CD8-positive, alpha-beta memory T cell (primary cell): ENCODE results near the gene ARL4D. TPM values are rescaled to one million over a fixed set of nuclear protein-coding genes. Genes with fewer than 3 reads are reported as not detected.
"Not testable (repeated sequence)": the region's sequence is repeated elsewhere in the genome, so short reads cannot be mapped to it uniquely, and the experiment has no call there.

Source experiments
- CTCF ChIA-PET: fragments of 350-600 bp; sonication (Branson Sonifier 250); formaldehyde crosslinking; loops from one replicate; lab custom pipeline; 2021; ENCODE audit warnings: antibody characterized with exemption; lab: Charles Lee
- POLR2A ChIA-PET: fragments of 350-600 bp; sonication (Branson Sonifier 250); formaldehyde crosslinking; loops from one replicate; lab custom pipeline; 2021; ENCODE audit warnings: antibody characterized with exemption; lab: Charles Lee
- DNase-seq, 5 donors: peaks; one replicate each; pipeline versions ENCODE4 v3.0.0 to v3.0.0-alpha.2; 2020 to 2022; ENCODE audit warnings: mixed read lengths in 1 of 5
- H3K27ac ChIP-seq: one replicate; pipeline ENCODE4 v1.7.0; 2013; ENCODE audit warnings: low read depth, mild to moderate bottlenecking, low read length, moderate library complexity
- H3K27me3 ChIP-seq: 2 replicates; pipeline ENCODE4 v1.7.0; 2013; ENCODE audit warnings: low read length, mild to moderate bottlenecking; ENCODE audit not compliant: insufficient read depth, poor library complexity, severe bottlenecking
- H3K36me3 ChIP-seq: 2 replicates; pipeline ENCODE4 v1.7.0; 2013; ENCODE audit warnings: mild to moderate bottlenecking, low read length, moderate library complexity; ENCODE audit not compliant: insufficient read depth
- H3K4me1 ChIP-seq: 2 replicates; pipeline ENCODE4 v1.7.0; 2013; ENCODE audit warnings: mild to moderate bottlenecking, low read length, moderate library complexity; ENCODE audit not compliant: insufficient read depth
- H3K4me3 ChIP-seq: 2 replicates; pipeline ENCODE4 v1.7.0; 2013; ENCODE audit warnings: mild to moderate bottlenecking, low read length
- H3K9me3 ChIP-seq: 2 replicates; pipeline ENCODE4 v1.7.0; 2013; ENCODE audit warnings: mild to moderate bottlenecking, low read length
- H3K27ac Mint-ChIP-seq, 8 donors: one replicate each; pipeline ENCODE4 v1.8.0; 2020 to 2021; ENCODE audit warnings: mixed read lengths in 8 of 8, mild to moderate bottlenecking in 6 of 8, inconsistent platforms in 3 of 8, moderate library complexity in 3 of 8
- H3K27me3 Mint-ChIP-seq, 2 donors: one replicate each; pipeline ENCODE4 v1.8.0; 2020 to 2021; ENCODE audit warnings: mixed read lengths in 2 of 2, mild to moderate bottlenecking in 1 of 2, moderate library complexity in 1 of 2
- H3K36me3 Mint-ChIP-seq, 3 donors: one replicate each; pipeline ENCODE4 v1.8.0; 2020 to 2021; ENCODE audit warnings: mixed read lengths in 3 of 3, inconsistent platforms in 1 of 3, mild to moderate bottlenecking in 1 of 3
- H3K4me1 Mint-ChIP-seq, 3 donors: one replicate each; pipeline ENCODE4 v1.8.0; 2020 to 2021; ENCODE audit warnings: mixed read lengths in 3 of 3, inconsistent platforms in 1 of 3, mild to moderate bottlenecking in 1 of 3
- H3K4me3 Mint-ChIP-seq, 7 donors: one replicate each; pipeline ENCODE4 v1.8.0; 2020 to 2021; ENCODE audit warnings: mixed read lengths in 7 of 7, mild to moderate bottlenecking in 6 of 7, moderate library complexity in 4 of 7, inconsistent platforms in 2 of 7
- H3K9me3 Mint-ChIP-seq, 5 donors: one replicate each; pipeline ENCODE4 v1.8.0; 2020 to 2022; ENCODE audit warnings: mixed read lengths in 5 of 5, mild to moderate bottlenecking in 3 of 5, moderate library complexity in 2 of 5, inconsistent platforms in 1 of 5
- polyA plus RNA-seq: library from polyadenylated mRNA; unstranded; fragments of 300-500 nt; fragmentation: Illumina TruSeq; gene quantifications from one replicate; pipeline ENCODE4 v1.2.3, GENCODE V29; 2021
- total RNA-seq, 2 experiments: library from RNA; stranded (reverse); gene quantifications; one replicate each; pipeline ENCODE4 v1.2.3, GENCODE V29; 2021

ARL4D gene
- total and polyA plus RNA-seq, 3 experiments from 2014 or later: 1.9 to 2.3 (median 1.9) TPM

DNA sequence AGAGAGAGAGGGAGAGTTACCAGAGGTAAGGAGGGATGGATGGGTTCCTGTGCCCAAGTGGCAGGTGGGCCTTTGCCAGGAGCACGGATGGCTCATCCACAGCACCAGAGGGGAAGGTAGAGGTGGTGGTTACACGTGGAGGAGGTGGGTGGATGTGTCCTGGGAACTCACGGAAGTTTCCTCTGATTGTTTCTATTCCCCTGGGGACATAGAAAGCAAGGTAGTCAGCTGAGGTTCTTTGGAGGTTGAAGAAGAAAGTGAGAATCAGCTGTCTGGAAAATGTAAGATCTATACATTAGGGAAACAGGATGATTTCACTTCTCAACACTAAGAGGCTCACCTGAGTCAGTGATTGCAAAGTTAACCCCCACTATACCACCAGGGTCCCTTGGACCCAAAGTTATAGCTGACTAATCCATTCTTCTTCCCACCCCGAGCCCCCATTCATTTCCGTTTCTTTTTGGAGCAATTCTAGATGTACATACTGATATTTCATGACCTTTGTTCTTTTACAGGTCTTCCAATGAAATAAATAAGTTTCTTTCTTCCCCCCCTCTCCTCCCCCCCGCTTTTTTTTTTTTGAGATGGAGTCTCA is 27.5 kb upstream of the ARL4D start:
- H3K27me3 ChIP-seq: no peaks in the 10 kb centered on the region
- Mint-ChIP-seq H3K36me3 (peaks cover 0 to 7% (median 2%) of the 10 kb centered on the region in 3 donors), H3K27me3 (peaks cover 0 to 3% of the 10 kb centered on the region in 2 donors), H3K4me1 (peaks cover 24 to 28% (median 25%) of the 10 kb centered on the region in 3 donors), H3K27ac (peak overlapping the region in 4 of 8 donors; percentile 35 to 93 (median 76)), H3K9me3 (no peaks in the 10 kb centered on the region), H3K4me3 (peak overlapping the region in 3 of 7 donors; percentile 22 to 41 (median 37))
- H3K4me3 ChIP-seq: no peak overlapping the region
- no peak for DNase-seq
- ChIA-PET POLR2A (interaction anchor here (0.7 kb wide), 2 partner anchors 202 to 1314 kb away, joined by 5 to 8 read pairs; no protein-coding TSS in a partner anchor), CTCF (no interaction called here)
- peaks cover 22% of the 10 kb centered on the region for H3K4me1 ChIP-seq
- H3K9me3 ChIP-seq: no peaks in the 10 kb centered on the region
- H3K36me3 ChIP-seq: no peaks in the 10 kb centered on the region
- H3K27ac ChIP-seq: no peak overlapping the region

DNA sequence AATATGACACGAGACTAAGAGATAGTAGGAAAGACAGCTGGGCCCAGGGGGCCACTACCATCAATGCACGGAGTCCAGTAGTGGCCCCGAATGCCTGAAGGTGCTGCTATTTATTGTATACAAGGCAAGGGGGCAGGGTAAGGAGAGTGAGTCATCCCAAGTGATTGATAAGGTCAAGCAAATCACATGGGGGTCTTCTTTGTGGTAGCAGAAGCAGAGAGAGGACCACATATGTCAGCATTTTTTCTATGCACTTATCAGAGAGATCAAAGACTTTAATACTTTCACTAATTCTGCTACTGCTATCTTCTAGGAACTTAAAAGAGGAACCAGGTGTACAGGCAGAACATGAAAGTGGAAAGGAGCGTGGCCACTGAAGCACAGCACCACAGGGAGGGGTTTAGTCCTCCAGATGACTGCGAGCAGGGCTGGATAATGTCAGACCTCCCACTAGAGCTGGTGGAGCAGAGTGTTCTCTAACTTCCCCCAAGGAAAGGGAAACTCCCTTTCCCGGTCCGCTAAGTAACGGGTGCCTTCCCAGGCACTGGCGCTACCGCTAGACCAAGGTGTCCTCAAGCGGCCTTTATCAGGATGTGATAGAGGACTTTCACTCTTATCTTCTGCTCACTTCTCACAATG is 26.4 kb upstream of the ARL4D start:
- H3K36me3 Mint-ChIP-seq: peaks cover 0 to 7% (median 2%) of the 10 kb centered on the region in 3 donors
- H3K4me1 Mint-ChIP-seq: peaks cover 20 to 22% (median 22%) of the 10 kb centered on the region in 3 donors
- no peak overlapping the region for H3K4me3 Mint-ChIP-seq
- H3K27me3 ChIP-seq: no peaks in the 10 kb centered on the region
- ChIA-PET POLR2A (interaction anchor here (1.0 kb wide), 2 partner anchors 12 to 16 kb away, joined by 3 to 6 read pairs; no protein-coding TSS in a partner anchor), CTCF (interaction anchor here (1.3 kb wide), 2 partner anchors 12 to 21 kb away, joined by 4 read pairs; no protein-coding TSS in a partner anchor)
- H3K4me1 ChIP-seq: peaks cover 13% of the 10 kb centered on the region
- H3K27me3 Mint-ChIP-seq: peaks cover 0 to 3% of the 10 kb centered on the region in 2 donors
- H3K27ac Mint-ChIP-seq: peak overlapping the region in 1 of 8 donors; percentile 39
- peaks cover 0 to 2% (median 0%) of the 10 kb centered on the region in 5 donors for H3K9me3 Mint-ChIP-seq
- no peak for DNase-seq
- no peak overlapping the region for H3K27ac ChIP-seq
- H3K36me3 ChIP-seq: no peaks in the 10 kb centered on the region
- H3K4me3 ChIP-seq: no peak overlapping the region
- no peaks in the 10 kb centered on the region for H3K9me3 ChIP-seq

DNA sequence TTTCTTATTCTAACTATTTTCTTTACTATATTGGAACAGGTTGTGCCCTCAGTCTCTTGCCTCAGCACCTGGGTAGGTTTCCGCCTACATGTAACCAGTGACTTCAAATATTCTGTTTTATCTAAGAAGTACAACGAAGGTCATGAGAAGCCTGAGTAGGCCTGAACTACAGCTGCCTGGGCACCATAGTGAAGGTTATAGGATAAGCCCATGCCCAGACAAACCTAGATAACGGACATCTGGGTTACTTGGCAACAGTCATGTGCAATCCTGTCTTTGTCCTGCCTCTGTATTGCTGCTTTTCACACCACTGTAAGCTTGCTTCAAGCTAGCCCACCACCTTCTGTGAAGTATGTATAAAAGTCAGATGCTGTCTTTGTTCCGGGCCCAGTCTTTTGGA is 25.4 kb upstream of the ARL4D start:
- H3K9me3 ChIP-seq: no peaks in the 10 kb centered on the region
- DNase-seq: no peak
- H3K4me3 ChIP-seq: no peak overlapping the region
- Mint-ChIP-seq H3K9me3 (peaks cover 0 to 2% (median 0%) of the 10 kb centered on the region in 5 donors), H3K4me3 (no peak overlapping the region), H3K27me3 (peaks cover 0 to 2% of the 10 kb centered on the region in 2 donors), H3K27ac (peak overlapping the region in 1 of 8 donors; percentile 29), H3K36me3 (peaks cover 0 to 3% (median 2%) of the 10 kb centered on the region in 3 donors), H3K4me1 (peaks cover 12 to 13% (median 12%) of the 10 kb centered on the region in 3 donors)
- no peaks in the 10 kb centered on the region for H3K27me3 ChIP-seq
- no peaks in the 10 kb centered on the region for H3K36me3 ChIP-seq
- ChIA-PET CTCF (interaction anchor here (1.3 kb wide), 2 partner anchors 13 to 21 kb away, joined by 4 read pairs; no protein-coding TSS in a partner anchor), POLR2A (interaction anchor here (1.0 kb wide), 2 partner anchors 13 to 15 kb away, joined by 3 to 6 read pairs; no protein-coding TSS in a partner anchor)
- H3K4me1 ChIP-seq: peaks cover 8% of the 10 kb centered on the region
- H3K27ac ChIP-seq: no peak overlapping the region

DNA sequence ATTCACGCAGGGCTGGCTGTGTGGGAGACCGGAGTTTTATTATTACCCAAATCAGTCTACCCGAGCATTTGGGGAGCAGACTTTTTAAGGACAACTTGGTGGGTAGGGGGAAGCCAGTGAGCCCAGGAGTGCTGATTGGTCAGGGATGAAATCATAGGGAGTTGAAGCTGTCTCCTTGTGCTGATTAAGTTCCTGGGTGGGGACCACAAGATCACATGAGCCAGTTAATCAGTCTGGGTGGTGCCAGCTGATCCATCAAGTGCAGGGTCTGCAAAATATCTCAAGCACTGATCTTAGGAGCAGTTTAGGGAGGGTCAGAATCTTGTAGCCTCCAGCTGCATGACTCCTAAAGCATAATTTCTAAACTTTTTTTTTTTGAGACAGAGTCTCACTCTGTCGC is 22.9 kb upstream of the ARL4D start:
- H3K36me3 ChIP-seq, H3K4me3 ChIP-seq, H3K9me3 ChIP-seq, H3K27me3 Mint-ChIP-seq, H3K9me3 Mint-ChIP-seq, H3K4me1 ChIP-seq, H3K4me1 Mint-ChIP-seq, H3K27ac ChIP-seq, DNase-seq, H3K27me3 ChIP-seq, POLR2A ChIA-PET, H3K36me3 Mint-ChIP-seq: not testable (repeated sequence)
- H3K4me3 Mint-ChIP-seq: peak overlapping the region in 4 of 7 donors; percentile 45 to 53 (median 51)
- peak overlapping the region in 1 of 8 donors; percentile 29 for H3K27ac Mint-ChIP-seq
- CTCF ChIA-PET: interaction anchor here (1.2 kb wide), 1 partner anchor 108 kb away, joined by 4 read pairs; the partner anchor contains the start of gene DHX8

DNA sequence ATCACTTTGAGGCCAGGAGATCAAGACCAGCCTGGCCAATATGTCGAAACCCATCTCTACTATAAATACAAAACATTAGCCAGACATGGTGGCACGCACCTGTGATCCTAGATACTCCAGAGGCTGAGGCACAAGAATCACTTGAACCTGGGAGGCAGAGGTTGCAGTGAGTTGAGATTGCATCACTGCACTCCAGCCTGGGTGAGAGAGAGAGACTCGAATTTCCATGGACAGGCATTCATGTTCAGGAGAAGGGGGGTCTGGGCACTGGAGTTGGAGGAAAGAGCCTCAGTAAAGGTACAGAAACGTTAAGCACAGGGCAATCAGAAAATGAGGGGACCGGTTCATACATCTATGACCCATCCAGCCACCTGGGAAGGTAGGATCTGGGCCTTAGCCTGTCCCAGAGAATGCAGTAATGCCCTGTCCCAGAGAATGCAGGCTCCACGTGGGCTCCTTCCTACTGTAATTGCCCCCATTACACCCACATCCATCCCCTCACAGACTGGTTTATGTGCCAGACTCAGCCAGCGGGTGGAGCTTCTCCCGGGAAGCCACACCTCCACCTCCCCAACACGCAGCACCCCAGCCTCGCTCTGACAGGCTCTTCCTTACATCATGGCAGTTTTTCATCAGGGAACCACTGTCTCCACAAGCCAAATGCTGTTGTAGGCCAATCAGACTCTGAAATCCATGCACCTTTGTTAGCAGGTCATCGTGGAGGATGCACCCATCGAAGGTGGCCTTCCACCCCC is 21.6 kb upstream of the ARL4D start:
- Histone ChIP-seq H3K36me3 (no peaks in the 10 kb centered on the region), H3K9me3 (peaks cover 6% of the 10 kb centered on the region), H3K27me3 (no peaks in the 10 kb centered on the region), H3K4me3 (no peak overlapping the region), H3K4me1 (no peaks in the 10 kb centered on the region), H3K27ac (no peak overlapping the region)
- Mint-ChIP-seq H3K4me3 (no peak overlapping the region), H3K9me3 (peaks cover 0 to 10% (median 7%) of the 10 kb centered on the region in 5 donors), H3K36me3 (peaks cover 3 to 9% (median 5%) of the 10 kb centered on the region in 3 donors), H3K4me1 (peaks cover 0 to 3% (median 0%) of the 10 kb centered on the region in 3 donors), H3K27me3 (peaks cover 0 to 2% of the 10 kb centered on the region in 2 donors), H3K27ac (peak overlapping the region in 1 of 8 donors; percentile 42)
- ChIA-PET POLR2A (no interaction called here), CTCF (no interaction called here)
- DNase-seq: no peak

DNA sequence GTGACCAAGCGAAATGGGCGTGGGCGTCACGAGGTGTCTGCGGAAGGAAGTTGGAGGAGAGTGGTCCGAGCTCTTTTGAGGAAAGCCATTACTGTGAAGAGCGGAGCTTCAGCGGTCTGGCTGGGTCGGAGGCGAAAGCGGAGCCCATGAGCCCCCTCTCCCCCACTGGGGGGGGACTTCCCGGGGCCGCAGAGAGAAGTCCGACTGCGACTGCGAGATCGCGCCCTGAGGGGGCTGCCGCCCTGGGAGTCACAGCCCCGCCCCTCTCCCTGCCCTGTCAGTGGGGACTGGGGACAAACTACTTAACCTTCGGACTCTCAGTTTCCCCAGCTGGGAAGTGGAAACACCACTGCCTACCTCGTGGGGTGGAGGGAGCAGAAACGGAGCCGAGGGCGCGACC is 20.0 kb upstream of the ARL4D start:
- Histone ChIP-seq H3K4me3 (no peak overlapping the region), H3K27me3 (no peaks in the 10 kb centered on the region), H3K9me3 (peaks cover 6% of the 10 kb centered on the region), H3K27ac (no peak overlapping the region), H3K4me1 (no peaks in the 10 kb centered on the region), H3K36me3 (no peaks in the 10 kb centered on the region)
- Mint-ChIP-seq H3K36me3 (peaks cover 3 to 9% (median 5%) of the 10 kb centered on the region in 3 donors), H3K4me3 (no peak overlapping the region), H3K4me1 (peaks cover 0 to 3% (median 0%) of the 10 kb centered on the region in 3 donors), H3K9me3 (peaks cover 0 to 10% (median 7%) of the 10 kb centered on the region in 5 donors), H3K27me3 (peaks cover 0 to 2% of the 10 kb centered on the region in 2 donors), H3K27ac (no peak overlapping the region)
- ChIA-PET POLR2A (interaction anchor here (0.7 to 2.6 kb wide), 3 partner anchors 9 to 105 kb away, joined by 3 to 11 read pairs (median 5); partner anchors contain the start of gene DHX8), CTCF (interaction anchor here (1.0 to 1.5 kb wide), 3 partner anchors 9 to 105 kb away, joined by 4 to 5 read pairs (median 5); partner anchors contain the start of gene DHX8)
- DNase-seq: no peak

DNA sequence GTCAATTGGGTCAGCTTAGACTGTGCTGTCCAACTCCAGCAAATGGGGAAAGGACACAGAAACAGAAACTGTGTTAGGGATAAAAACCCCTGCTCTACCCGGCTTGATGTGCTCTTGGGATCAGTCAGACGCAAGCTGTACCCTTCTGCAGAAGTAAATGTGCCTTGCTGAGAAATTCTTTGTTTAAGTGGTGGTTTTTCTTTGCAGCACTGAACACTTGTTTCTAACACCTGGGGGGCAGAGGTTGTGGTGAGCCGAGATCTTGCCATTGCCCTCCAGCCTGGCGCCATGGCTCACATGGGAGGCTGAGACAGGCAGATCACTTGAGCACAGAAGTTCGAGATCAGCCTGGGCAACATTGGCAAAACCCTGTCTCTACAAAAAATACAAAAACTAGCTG is 18.5 kb upstream of the ARL4D start:
- Histone ChIP-seq H3K4me1 (no peaks in the 10 kb centered on the region), H3K4me3 (no peak overlapping the region), H3K27ac (no peak overlapping the region), H3K27me3 (no peaks in the 10 kb centered on the region), H3K9me3 (peaks cover 6% of the 10 kb centered on the region), H3K36me3 (no peaks in the 10 kb centered on the region)
- Mint-ChIP-seq H3K36me3 (peaks cover 3 to 9% (median 4%) of the 10 kb centered on the region in 3 donors), H3K4me1 (peaks cover 3% of the 10 kb centered on the region in 3 donors), H3K9me3 (peaks cover 0 to 10% (median 7%) of the 10 kb centered on the region in 5 donors), H3K4me3 (no peak overlapping the region), H3K27me3 (no peaks in the 10 kb centered on the region), H3K27ac (peak overlapping the region in 1 of 8 donors; percentile 21)
- CTCF ChIA-PET: interaction anchor here (0.8 to 1.4 kb wide), 2 partner anchors 12 to 104 kb away, joined by 3 to 4 read pairs; partner anchors contain the start of gene DHX8
- no peak for DNase-seq
- POLR2A ChIA-PET: interaction anchor here (2.6 kb wide), 1 partner anchor 12 kb away, joined by 11 read pairs; no protein-coding TSS in a partner anchor
